ENCODE measurements around the gene HNF1B.

HNF1B gene

GRCh38 chr17:37731056-37731455 is 13.8 kb downstream of the HNF1B start:
- DNase-seq = no peak

GRCh38 chr17:37729905-37730304 is 15.0 kb downstream of the HNF1B start:
- no peak for DNase-seq

DNA sequence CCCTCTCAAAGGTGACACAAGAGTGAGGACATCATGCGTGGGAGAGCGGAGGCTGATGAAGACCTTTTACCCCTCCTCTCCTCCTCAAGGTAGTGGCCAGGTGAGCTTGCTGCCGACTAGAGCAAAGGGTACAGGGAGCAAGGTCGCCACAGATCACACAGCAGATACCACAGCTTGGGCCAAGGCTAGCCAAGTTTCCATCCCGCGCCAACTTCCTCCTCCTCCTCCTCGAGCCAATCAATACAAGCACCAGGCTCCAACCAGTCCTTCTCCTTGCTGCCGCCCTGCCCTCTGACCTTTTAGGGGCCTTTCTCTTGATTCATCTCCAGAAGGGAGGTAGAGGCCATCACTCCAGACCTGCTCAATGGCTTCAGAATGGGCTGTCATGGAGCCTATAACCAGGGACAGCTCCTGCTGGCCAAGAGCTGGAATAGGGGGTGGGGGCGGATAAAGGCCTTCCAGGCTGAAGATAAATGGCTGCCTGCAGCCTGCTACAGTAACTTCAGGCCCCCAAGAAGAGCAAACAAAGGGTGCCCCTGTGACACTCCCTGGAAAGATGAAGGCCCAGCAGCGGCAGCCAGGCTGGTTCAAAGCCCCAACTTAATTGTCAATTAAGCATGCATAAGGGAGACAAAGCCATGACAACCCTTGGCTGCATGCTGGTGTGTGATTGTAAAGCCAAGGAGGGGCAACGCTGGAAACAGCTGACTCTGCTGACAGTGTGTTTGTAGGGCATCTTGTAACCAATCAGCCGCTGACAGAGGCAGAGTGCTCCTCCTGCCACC is 17.8 kb downstream of the HNF1B start:
- no peak for DNase-seq

- no peak for DNase-seq
Measured at GRCh38 chr17:37726248-37726647, 18.6 kb downstream of the HNF1B start.

DNA sequence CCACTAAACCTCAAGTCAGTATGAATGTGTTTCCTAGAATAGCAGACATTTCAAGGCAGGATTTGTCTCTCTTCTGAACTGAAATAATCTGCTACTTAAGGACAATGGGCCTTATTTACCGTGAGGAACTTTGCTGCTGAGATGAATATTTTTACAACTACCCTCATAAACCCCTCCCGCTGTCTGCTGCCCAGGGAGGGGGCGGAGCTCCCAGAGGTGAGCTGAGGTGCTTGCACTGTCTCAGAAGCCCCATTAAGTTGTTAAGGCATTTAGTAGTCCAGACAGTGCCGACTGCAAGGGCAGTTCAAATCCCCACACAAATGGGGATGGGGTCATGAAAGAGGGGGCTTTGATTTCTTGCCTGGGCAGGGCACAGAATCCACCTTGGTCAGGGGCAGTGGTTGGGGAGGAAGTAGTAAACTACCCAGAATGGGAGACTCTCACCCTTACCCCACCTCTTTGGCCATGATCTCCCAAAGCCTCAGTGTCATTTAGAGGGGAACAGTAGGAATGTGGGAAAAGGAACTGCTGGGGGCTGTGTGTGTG is 19.2 kb downstream of the HNF1B start:
- no peak for DNase-seq

DNA sequence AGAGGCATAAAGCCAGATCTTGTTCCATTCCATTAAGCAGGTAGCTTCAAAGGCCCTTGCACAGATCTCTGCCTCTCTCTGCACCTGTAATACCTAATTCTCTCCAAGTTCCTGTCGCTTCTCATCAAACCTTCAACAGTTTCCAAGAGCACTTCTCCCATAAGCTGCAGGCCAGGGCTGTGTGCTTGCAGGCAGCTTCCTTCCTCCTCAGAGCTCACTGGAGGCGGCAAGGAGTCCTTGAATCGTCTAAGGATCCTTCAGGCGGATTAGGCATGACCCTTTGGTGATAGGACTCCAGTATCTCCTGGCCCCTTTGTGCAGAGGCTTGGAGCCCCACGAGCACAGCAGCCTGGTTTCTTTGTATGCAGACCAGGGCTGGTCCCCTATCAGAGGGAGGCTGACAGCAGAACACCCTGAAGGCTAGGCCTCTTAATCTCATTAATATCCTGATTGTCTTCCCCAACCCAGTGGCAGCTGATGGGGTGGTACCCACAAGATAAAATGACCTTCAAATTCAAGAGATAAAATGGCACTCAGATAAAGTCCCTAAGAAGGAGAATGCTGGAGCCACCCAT is 19.8 kb downstream of the HNF1B start:
- no peak for DNase-seq

GRCh38 chr17:37720989-37721388 is 23.9 kb downstream of the HNF1B start:
- no peak for DNase-seq

- no peak for DNase-seq
Measured at GRCh38 chr17:37719866-37720265, 25.0 kb downstream of the HNF1B start.

DNA sequence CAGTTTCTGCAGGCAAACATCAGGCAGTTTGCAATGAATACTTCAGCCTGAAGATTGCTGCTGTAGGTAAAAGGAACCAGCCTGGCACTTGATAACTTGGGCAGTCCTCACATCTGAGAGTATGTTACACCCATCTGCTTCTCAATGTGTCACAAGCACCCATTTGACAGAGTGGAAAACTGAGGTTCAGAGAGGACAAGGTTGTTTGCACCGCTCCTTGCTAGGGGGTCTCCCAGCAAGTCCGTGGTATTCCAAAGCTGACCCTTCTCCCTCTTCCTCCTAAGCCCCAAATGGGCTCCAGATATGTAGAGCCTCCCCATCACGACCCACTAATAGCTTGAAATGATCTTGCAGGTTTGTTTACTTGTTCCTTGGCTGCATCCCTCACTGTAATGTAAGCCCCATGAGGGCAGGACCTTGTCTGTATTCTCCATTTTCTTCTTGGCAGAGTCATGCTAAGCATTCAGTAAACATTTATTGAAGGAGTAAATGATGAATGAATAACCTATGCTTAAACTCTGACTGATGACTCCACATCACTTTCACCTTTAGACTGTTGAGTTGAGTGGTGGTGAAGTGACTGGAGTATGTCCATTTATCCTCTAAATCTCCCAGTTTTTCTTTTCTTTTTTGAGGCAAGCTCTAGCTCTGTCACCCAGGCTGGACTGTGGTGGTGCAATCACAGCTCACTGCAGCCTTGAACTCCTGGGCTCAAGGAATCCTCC is 26.4 kb downstream of the HNF1B start:
- no peak for DNase-seq

DNA sequence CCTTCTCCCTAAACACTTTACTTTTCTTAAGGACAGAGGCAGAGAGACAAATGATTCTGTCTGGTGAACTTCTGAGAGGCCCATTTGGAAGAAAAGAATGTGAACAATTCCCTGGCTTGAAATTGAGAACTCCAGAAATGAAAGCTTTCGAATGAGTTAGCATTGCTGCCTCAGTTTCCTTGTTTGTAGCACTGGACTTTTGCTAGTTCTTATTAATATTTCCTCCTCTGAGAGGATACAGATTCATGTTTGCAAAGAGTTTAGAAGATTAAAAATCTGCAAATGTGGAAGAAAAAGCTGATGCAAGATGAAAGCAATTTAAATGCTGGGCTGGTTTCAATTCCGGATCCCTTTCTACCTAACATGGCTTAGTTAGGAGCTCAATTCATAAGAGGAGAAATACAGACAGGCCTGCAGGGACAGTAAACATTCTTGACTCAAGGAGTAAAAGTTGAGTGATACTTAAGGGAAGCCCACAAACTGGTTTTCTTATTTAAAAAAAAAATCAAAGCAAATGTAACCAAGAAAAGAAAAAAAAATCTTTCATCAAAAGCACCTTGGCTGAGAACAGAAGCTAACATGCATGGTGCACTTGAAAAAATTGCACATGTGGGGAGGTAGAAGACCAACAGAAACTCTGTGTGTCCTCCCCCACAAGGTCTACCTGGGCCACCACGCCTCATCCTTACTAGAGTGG is 27.1 kb downstream of the HNF1B start:
- no peak for DNase-seq

GRCh38 chr17:37714897-37715296 is 30.0 kb downstream of the HNF1B start:
- DNase-seq = no peak

DNA sequence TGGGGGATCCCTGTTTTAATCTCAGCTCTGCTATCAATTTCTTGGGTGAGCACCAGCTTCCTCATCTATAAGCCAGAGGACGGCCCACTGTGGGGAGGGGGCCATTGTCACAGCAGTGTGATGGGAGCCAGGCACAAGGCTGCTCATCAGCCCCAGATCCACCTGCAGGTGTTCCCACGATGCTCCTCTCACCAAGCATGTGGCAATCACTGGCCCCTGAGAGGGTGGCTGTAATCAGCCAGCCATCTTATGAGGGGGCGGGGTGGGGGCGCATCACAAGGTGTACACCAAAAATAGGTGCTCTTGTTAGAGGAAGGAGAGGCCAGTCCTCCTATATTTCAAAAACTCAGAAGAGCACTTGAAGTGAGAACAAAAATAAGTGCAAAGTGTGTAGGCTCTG is 31.2 kb downstream of the HNF1B start:
- DNase-seq = no peak

DNA sequence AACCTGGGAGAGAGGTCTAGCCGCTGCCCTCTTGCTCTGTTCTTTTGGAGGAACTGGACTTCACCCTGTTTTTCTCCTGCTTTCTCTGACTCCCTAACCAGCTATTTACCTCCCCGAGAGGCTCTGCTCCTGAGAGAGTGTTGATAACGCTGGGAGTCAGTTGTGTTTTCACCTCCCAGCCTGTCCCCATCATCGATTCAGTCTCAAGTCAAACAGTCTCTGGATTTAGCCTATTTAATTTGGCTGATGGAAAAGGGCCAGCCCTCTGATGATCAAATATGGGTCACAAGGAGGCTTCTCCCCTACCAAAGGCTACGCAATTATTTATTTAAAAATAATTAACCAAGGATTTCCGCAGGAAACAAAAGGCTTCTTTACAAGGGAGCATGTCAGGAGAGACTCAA is 31.8 kb downstream of the HNF1B start:
- DNase-seq = no peak

DNA sequence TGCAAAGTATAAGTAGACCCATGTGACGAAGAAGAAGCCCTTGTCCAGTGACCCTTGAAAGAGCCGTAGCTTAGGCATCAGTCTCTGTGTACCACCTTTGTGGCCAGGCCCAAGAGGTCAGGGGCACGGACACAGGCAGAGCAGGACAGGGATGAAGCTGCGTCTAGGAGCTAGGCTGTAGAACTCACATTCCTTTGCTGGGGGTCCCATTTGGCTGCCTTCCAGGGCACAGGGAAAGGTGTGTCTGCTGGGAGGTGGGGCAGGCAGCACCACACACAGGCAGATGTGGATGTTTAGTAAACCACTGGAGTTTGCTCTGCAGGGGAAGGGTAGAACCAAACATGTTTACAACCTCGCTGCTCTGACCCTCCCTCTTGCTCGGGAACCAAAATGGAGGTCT is 33.7 kb downstream of the HNF1B start:
- no peak for DNase-seq

DNA sequence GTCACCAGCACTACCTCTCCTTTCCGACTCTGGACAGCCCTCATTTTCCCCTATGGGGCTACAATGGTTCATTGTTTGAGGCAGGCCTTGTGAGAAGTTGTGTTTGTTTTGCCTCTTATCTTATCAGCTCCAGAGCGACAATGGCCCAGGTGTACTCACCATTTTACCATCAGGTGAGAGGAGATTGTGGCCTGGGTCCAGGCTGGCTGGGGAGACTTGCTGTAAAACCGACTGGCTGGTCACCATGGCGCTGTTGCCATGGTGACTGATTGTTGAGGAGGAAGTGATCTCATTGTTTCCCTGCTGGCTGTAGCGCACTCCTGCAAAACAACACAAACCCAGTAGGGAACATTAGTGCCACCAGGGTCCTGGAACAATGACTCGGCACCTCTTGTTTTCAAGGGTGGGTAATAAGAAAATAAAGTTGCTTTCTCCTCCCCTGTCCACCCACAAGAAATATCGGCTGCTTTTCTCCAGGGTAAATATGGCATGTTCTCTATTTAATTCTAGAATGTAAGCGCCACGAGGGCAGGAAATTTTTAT is 34.4 kb downstream of the HNF1B start:
- no peak for DNase-seq

DNA sequence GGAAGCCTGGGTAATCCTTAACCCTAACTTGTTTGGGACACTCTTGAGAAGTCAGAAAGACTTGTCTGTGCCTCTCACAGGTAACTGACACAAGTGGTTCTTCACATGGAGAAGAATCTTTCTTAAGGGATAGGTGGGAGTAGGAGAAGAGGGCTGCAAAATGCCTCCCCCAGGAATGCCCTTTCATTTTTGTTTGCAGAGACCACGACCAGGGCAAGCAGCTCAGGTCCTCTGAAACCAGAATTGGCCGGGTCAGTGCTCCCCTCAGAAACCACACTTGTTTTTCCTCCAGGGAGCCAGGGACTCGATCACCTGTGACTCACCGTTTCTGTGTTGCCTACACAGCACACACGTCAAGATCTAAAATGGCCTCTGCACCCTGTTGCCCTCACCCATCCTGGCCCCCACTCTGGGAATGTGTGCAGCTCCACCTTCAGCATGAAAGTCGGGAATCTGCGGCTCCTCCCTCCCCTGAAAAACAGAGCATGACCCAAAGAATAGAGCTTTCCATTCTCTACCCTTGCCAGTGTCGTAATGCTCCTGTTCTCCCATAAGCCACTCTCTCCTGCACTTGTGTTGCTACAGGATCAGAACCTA is 36.1 kb downstream of the HNF1B start:
- no peak for DNase-seq

GRCh38 chr17:37708008-37708615 is 36.7 kb downstream of the HNF1B start:
- DNase-seq = no peak

DNA sequence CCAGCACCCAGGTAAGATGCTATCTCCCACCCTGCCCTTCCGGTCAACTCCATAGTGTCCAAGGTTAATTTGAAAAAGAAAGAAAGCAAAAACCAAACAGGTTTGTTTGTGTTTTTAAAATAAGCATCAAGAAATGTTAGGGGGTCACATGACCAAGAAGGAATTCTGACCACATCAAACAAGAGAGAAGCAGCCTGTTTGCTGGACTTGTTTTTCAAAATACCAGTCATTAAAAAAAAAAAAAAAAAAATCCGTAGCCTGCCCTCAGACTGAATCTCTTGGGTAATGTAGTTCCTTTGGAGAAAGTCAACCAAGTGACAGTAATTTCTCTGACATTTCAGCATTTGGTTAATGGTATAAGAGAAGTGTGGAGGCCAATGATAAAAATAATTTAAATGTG is 38.4 kb downstream of the HNF1B start:
- no peak for DNase-seq

DNA sequence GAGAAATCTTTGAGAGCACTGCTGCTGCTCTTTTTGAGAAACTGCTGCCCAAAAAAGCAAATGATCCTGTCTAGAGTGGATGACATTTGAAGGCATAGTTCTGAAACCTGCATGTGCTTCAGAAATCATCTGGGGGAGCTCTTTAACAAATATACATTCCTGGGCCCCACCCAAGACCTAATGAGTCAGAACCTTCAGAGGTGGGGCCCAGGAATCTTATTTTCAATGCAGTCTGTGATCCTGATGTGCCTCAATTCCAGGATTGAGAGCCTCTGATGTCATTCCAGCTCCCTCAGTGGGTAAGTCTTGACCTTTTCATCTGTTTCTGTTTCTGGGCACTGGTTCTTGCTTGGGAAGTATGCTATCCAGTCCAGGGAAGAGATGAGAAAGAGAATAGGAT is 42.3 kb downstream of the HNF1B start:
- no peak for DNase-seq

DNA sequence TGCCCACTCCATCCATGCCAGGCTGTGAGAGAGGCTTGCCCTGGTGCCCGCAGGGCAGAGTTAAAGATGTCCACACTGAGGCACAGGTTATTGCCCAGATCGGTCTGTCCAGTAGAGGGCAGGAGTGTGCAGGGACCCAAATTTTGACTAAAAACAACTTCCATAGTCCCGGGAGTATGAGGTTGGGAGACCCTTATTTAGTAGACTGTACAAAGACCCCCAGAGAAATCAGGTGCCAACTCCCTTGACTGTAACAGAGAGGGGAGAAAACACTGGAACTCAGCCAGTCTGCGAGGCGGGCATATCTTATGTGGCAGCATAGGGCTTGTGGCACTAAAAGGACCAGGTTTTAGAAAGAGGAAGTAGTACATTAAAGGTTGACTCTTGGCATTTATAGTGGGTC is 43.4 kb downstream of the HNF1B start:
- DNase-seq = no peak

DNA sequence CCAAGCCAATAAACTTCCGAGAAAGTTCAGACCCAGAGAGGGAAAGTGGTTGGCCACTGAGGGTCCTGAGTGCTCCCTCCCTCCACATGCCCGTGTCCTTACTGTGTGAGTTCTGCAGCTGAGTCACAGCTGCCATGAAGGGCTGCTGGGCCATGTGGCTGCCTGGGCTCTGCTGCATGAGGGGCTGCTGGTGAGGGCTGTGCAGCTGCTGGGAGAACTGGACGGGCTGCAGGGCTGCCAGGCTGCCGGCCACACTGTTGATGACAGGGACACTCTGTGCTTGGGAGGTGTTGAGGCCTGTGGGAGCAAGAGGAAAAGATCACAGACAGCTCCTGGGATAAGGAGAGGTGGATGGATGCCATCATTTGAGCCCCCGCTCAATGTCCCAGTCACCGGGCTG is 44.0 kb downstream of the HNF1B start:
- no peak for DNase-seq

GRCh38 chr17:37699285-37699973 is 45.4 kb downstream of the HNF1B start:
- DNase-seq = no peak

Measured in NCI-H1694 treated with DMSO at 0.1 percent for 48 hours (cell line).